Neural progenitor cell (in vitro differentiated cells): ENCODE measurements around the gene CCNL2.

Experiments
- EZH2 ChIP-seq: fragments of 200-600 bp; sonication (generic); IDR thresholded peaks from 2 replicates; pipeline ENCODE4 v1.6.1; 2017; ENCODE audit warnings: antibody characterized with exemption, mild to moderate bottlenecking, moderate library complexity
- TF ChIP-seq, protein P1 (sequence below): fragments of 200-600 bp; sonication (generic); IDR thresholded peaks from 2 replicates; pipeline ENCODE4 v1.5.1; 2017; ENCODE audit warnings: antibody characterized with exemption, mild to moderate bottlenecking

DNA sequence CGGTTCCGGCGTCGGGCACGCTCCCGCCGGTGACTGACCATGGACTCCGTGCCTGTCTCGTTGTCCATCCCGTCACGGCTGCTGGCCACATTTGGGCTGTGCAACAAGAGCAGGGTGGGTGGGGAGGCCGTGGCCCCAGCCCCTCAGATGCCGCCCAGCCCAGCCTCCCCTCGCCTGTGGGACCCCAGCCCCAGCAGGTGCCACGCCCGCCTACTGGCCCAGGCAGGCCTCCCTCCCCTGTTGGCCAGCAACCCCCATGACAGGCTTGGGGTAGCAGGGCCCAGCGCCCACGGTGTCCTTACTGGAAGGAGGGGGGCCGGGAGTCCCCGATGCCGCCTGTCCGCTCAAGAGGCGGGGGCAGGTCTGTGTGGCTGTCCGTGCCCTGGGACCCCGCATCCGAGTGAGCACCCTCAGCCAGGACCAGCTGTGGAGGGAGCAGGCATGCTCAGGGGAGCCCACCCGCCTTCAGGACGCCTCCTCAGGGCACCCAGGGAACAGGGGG is 57.0 kb downstream of the CCNL2 start:
- TF ChIP-seq, protein P1, sequence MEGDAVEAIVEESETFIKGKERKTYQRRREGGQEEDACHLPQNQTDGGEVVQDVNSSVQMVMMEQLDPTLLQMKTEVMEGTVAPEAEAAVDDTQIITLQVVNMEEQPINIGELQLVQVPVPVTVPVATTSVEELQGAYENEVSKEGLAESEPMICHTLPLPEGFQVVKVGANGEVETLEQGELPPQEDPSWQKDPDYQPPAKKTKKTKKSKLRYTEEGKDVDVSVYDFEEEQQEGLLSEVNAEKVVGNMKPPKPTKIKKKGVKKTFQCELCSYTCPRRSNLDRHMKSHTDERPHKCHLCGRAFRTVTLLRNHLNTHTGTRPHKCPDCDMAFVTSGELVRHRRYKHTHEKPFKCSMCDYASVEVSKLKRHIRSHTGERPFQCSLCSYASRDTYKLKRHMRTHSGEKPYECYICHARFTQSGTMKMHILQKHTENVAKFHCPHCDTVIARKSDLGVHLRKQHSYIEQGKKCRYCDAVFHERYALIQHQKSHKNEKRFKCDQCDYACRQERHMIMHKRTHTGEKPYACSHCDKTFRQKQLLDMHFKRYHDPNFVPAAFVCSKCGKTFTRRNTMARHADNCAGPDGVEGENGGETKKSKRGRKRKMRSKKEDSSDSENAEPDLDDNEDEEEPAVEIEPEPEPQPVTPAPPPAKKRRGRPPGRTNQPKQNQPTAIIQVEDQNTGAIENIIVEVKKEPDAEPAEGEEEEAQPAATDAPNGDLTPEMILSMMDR, result no peak
- TF ChIP-seq EZH2, result no peak
